Ishikawa (cell line): ENCODE results near the gene MAP4K4.

ENCODE experiments used
- CEBPB ChIP-seq: IDR thresholded peaks from 2 replicates; pipeline ENCODE4 v1.6.1; 2012
- CREB1 ChIP-seq: IDR thresholded peaks from 2 replicates; pipeline ENCODE4 v1.6.1; 2012; ENCODE audit warnings: low read depth
- EGR1 ChIP-seq: IDR thresholded peaks from 2 replicates; pipeline ENCODE4 v1.6.1; 2012
- EP300 ChIP-seq: IDR thresholded peaks from 2 replicates; pipeline ENCODE4 v1.6.1; 2012; ENCODE audit warnings: borderline replicate concordance
- RAD21 ChIP-seq: IDR thresholded peaks from 2 replicates; pipeline ENCODE4 v1.6.1; 2012; ENCODE audit warnings: low read depth
- TAF1 ChIP-seq: IDR thresholded peaks from 2 replicates; pipeline ENCODE4 v1.6.1; 2012; ENCODE audit warnings: low read depth, mild to moderate bottlenecking
- TEAD4 ChIP-seq: IDR thresholded peaks from 2 replicates; pipeline ENCODE4 v1.6.1; 2012
- YY1 ChIP-seq: IDR thresholded peaks from 2 replicates; pipeline ENCODE4 v1.6.1; 2012; ENCODE audit warnings: low read depth
- TF ChIP-seq, protein P1 (sequence below): IDR thresholded peaks from 2 replicates; pipeline ENCODE4 v1.6.1; 2012; ENCODE audit warnings: low read depth, mild to moderate bottlenecking
- TF ChIP-seq, protein P2 (sequence below): IDR thresholded peaks from 2 replicates; pipeline ENCODE4 v1.6.1; 2012

DNA sequence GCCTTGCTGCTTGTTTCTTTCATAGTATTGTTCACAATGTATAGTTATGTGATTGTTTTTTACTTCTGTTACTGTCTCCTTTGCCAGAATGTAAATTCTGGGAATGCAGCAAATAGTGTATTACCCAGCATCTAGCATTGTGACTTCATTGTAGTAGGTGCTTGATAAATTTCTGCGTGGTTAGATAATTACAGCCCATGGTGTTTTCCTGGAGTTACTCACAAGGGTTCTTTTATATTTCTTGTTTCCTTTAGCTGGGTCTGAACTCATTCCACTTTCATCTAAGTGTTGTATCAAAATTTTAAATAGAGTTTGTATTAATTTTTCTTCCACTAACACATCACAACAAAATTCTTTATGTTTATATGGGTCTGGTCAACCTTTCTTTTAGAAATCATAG lies 132.6 kb downstream of the MAP4K4 start:
- TF ChIP-seq EGR1 = no peak
- no peak for TF ChIP-seq EP300
- TF ChIP-seq, protein P1, sequence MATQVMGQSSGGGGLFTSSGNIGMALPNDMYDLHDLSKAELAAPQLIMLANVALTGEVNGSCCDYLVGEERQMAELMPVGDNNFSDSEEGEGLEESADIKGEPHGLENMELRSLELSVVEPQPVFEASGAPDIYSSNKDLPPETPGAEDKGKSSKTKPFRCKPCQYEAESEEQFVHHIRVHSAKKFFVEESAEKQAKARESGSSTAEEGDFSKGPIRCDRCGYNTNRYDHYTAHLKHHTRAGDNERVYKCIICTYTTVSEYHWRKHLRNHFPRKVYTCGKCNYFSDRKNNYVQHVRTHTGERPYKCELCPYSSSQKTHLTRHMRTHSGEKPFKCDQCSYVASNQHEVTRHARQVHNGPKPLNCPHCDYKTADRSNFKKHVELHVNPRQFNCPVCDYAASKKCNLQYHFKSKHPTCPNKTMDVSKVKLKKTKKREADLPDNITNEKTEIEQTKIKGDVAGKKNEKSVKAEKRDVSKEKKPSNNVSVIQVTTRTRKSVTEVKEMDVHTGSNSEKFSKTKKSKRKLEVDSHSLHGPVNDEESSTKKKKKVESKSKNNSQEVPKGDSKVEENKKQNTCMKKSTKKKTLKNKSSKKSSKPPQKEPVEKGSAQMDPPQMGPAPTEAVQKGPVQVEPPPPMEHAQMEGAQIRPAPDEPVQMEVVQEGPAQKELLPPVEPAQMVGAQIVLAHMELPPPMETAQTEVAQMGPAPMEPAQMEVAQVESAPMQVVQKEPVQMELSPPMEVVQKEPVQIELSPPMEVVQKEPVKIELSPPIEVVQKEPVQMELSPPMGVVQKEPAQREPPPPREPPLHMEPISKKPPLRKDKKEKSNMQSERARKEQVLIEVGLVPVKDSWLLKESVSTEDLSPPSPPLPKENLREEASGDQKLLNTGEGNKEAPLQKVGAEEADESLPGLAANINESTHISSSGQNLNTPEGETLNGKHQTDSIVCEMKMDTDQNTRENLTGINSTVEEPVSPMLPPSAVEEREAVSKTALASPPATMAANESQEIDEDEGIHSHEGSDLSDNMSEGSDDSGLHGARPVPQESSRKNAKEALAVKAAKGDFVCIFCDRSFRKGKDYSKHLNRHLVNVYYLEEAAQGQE = no peak
- TF ChIP-seq RAD21 = no peak
- TF ChIP-seq, protein P2, sequence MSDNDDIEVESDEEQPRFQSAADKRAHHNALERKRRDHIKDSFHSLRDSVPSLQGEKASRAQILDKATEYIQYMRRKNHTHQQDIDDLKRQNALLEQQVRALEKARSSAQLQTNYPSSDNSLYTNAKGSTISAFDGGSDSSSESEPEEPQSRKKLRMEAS = no peak
- TF ChIP-seq TAF1 = no peak
- TF ChIP-seq YY1 = no peak
- TF ChIP-seq CEBPB = no peak
- no peak for TF ChIP-seq CREB1
- no peak for TF ChIP-seq TEAD4
